Stimulated activated CD8-positive, alpha-beta memory T cell treated with anti-CD3 and anti-CD28 coated beads, Interleukin-7, amount 100 ng/mL, for 48 hours (primary cell): ENCODE measurements around the gene STRIP2.
"Not testable (repeated sequence)": the region's sequence is repeated elsewhere in the genome, so short reads cannot be mapped to it uniquely, and the experiment has no call there.

ENCODE experiments used
- DNase-seq, 2 donors: peaks; one replicate each; pipeline ENCODE4 v3.0.0-alpha.2; 2020; ENCODE audit warnings: low read depth in 1 of 2; ENCODE audit errors: extremely low read depth in 1 of 2

The STRIP2 gene

GRCh38 chr7:129433847-129434674, at the start of gene STRIP2:
TSS of gene STRIP2 (plus strand) at chr7:129434432. CDS start at chr7:129434473, 41 bp downstream.
- peak; percentile 90 to 91 for DNase-seq

GRCh38 chr7:129385116-129385515, 49.1 kb upstream of the STRIP2 start:
- DNase-seq: no peak

GRCh38 chr7:129385598-129385997, 48.6 kb upstream of the STRIP2 start:
- no peak for DNase-seq

- DNase-seq: no peak
Observed at GRCh38 chr7:129386506-129386905, 47.7 kb upstream of the STRIP2 start.

- no peak for DNase-seq
Observed at GRCh38 chr7:129387537-129387936, 46.7 kb upstream of the STRIP2 start.

- DNase-seq: no peak
Observed at GRCh38 chr7:129388333-129389098, 45.7 kb upstream of the STRIP2 start.

GRCh38 chr7:129389829-129390228, 44.4 kb upstream of the STRIP2 start:
- no peak for DNase-seq

GRCh38 chr7:129390314-129390713, 43.9 kb upstream of the STRIP2 start:
- no peak for DNase-seq

- no peak for DNase-seq
Observed at GRCh38 chr7:129391546-129392171, 42.6 kb upstream of the STRIP2 start.

GRCh38 chr7:129393255-129393654, 41.0 kb upstream of the STRIP2 start:
- no peak for DNase-seq

- no peak for DNase-seq
Observed at GRCh38 chr7:129394101-129394500, 40.1 kb upstream of the STRIP2 start.

- DNase-seq: no peak
Observed at GRCh38 chr7:129394982-129395914, 39.0 kb upstream of the STRIP2 start.

GRCh38 chr7:129401228-129401966, 32.8 kb upstream of the STRIP2 start:
- DNase-seq: no peak

GRCh38 chr7:129401967-129402860, 32.0 kb upstream of the STRIP2 start:
- DNase-seq: peak; percentile 1 to 9

GRCh38 chr7:129405527-129405926, 28.7 kb upstream of the STRIP2 start:
- DNase-seq: no peak

GRCh38 chr7:129410238-129410637, 24.0 kb upstream of the STRIP2 start:
- DNase-seq: not testable (repeated sequence)

- DNase-seq: no peak
Observed at GRCh38 chr7:129412501-129412900, 21.7 kb upstream of the STRIP2 start.

GRCh38 chr7:129417073-129417472, 17.2 kb upstream of the STRIP2 start:
- no peak for DNase-seq
